Neutrophil (primary cell): Measurements from ENCODE around the gene ITGAE.

Experiments
- H3K27ac ChIP-seq: fragments of 200-600 bp; sonication (generic); 2 replicates; pipeline ENCODE4 v1.5.1; 2016; ENCODE audit warnings: mild to moderate bottlenecking, moderate library complexity
- H3K27me3 ChIP-seq: fragments of 200-600 bp; sonication (generic); 2 replicates; pipeline ENCODE4 v1.6.0; 2016; ENCODE audit warnings: mild to moderate bottlenecking
- H3K36me3 ChIP-seq: fragments of 200-600 bp; sonication (generic); 2 replicates; pipeline ENCODE4 v1.5.1; 2017
- H3K4me1 ChIP-seq, 2 experiments: fragments of 200-600 bp in 1 of 2; sonication (generic) in 1 of 2; 1 replicate in 1 of 2; 2 replicates in 1 of 2; pipeline versions ENCODE4 v1.5.1 to v1.6.1; 2013 to 2016; ENCODE audit warnings: low read depth in 1 of 2, low read length in 1 of 2, mild to moderate bottlenecking in 1 of 2, moderate library complexity in 1 of 2; ENCODE audit not compliant: control insufficient read depth in 1 of 2, insufficient read depth in 1 of 2
- H3K4me3 ChIP-seq, 2 experiments: fragments of 200-600 bp in 1 of 2; sonication (generic) in 1 of 2; 1 replicate in 1 of 2; 2 replicates in 1 of 2; pipeline ENCODE4 v1.5.1; 2013 to 2016; ENCODE audit warnings: low read depth in 1 of 2, low read length in 1 of 2, mild to moderate bottlenecking in 1 of 2, moderate library complexity in 1 of 2
- H3K9me3 ChIP-seq: fragments of 200-600 bp; sonication (generic); 2 replicates; pipeline ENCODE4 v1.5.1; 2016
- CTCF ChIP-seq: fragments of 200-600 bp; sonication (generic); IDR thresholded peaks from 2 replicates; pipeline ENCODE4 v1.5.1; 2016; ENCODE audit warnings: antibody characterized with exemption

ITGAE gene, protein sequence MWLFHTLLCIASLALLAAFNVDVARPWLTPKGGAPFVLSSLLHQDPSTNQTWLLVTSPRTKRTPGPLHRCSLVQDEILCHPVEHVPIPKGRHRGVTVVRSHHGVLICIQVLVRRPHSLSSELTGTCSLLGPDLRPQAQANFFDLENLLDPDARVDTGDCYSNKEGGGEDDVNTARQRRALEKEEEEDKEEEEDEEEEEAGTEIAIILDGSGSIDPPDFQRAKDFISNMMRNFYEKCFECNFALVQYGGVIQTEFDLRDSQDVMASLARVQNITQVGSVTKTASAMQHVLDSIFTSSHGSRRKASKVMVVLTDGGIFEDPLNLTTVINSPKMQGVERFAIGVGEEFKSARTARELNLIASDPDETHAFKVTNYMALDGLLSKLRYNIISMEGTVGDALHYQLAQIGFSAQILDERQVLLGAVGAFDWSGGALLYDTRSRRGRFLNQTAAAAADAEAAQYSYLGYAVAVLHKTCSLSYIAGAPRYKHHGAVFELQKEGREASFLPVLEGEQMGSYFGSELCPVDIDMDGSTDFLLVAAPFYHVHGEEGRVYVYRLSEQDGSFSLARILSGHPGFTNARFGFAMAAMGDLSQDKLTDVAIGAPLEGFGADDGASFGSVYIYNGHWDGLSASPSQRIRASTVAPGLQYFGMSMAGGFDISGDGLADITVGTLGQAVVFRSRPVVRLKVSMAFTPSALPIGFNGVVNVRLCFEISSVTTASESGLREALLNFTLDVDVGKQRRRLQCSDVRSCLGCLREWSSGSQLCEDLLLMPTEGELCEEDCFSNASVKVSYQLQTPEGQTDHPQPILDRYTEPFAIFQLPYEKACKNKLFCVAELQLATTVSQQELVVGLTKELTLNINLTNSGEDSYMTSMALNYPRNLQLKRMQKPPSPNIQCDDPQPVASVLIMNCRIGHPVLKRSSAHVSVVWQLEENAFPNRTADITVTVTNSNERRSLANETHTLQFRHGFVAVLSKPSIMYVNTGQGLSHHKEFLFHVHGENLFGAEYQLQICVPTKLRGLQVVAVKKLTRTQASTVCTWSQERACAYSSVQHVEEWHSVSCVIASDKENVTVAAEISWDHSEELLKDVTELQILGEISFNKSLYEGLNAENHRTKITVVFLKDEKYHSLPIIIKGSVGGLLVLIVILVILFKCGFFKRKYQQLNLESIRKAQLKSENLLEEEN

DNA sequence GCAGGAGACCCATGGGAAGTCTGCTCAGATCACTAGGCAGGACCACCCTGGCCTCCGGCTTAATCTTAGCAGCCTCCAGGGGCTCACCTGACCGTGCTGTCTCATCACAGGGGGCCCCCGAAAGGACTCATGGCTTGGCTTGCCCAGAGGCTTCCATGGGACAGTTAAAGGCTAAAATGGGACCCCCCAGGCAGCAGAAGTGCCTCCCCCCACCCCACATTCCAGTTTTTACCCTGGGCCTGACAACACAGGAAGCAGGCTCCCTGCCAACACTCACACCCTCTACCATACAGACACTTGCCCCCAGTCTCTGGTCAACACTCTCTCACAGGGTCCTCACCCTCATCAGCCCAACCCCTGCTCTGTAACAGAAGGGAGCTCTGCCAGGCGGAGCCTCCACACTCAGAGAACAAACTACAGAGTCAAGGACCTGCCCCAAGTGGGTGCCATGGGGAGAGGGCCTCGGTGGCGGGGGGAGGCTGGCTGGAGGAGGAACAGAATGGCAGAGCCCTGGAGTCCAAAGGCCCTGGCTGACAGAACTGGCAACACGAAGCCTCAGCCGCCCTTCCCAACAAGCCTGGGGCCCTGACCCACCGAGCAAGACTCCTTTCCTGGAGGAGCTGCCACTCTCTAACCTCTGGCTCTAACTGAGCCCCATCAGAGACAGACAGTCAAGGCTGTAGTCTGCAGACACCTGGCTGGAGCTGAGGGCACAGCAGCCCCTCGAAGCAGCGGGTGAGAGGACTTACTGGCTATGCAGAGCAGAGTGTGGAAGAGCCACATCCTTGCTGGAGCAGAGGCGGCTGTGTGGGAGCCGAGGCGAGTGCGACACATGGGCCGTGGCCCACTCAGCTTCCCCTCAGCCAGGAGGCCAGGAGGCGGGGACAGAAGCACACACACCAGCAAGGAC, at the start of gene ITGAE:
TSS of gene ITGAE (minus strand) at position 827 of the 910 bp plus-strand sequence. CDS start at position 783, 44 bp downstream.
- no peaks in the 10 kb centered on the region for H3K27me3 ChIP-seq
- no peak for TF ChIP-seq CTCF
- no peak within 1 kb of the TSS for H3K4me3 ChIP-seq
- peak within 1 kb of the TSS; percentile 94 for H3K27ac ChIP-seq
- no peaks in the 10 kb centered on the region for H3K9me3 ChIP-seq
- H3K36me3 ChIP-seq = no peaks in the 10 kb centered on the region
- H3K4me1 ChIP-seq = peaks cover 65 to 68% of the 10 kb centered on the region in 2 experiments

GRCh38 chr17:3848229-3848835, 47.3 kb upstream of the ITGAE start:
- Histone ChIP-seq H3K4me3 (no peak overlapping the region), H3K36me3 (no peaks in the 10 kb centered on the region), H3K27ac (no peak overlapping the region), H3K4me1 (peaks cover 25% of the 10 kb centered on the region in 2 experiments), H3K27me3 (no peaks in the 10 kb centered on the region), H3K9me3 (no peaks in the 10 kb centered on the region)
- TF ChIP-seq CTCF = no peak

DNA sequence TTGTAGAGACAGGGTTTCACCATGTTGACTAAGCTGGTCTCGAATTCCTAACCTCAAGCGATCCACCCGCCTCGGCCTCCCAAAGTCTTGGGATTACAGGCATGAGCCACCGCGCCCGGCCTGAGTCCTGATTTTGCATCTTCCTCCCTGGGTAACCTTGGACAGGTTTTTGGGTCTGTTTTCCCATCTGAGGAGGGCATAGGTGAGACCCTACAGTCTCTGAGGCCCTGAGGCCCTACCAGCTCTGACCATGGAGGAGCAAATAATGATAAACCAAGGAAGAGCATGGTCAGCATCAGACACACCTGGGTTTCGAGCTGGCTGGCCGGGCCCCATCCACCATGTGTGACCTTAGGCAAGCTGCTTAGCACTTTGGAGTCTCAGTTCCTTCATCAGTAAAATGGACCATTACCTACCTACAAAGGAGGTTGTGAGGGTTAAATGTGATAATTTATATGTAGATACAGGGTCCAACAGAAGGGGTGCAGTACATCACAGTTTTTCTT, 46.2 kb upstream of the ITGAE start:
- Histone ChIP-seq H3K4me1 (peaks cover 25 to 27% of the 10 kb centered on the region in 2 experiments), H3K36me3 (peaks cover 6% of the 10 kb centered on the region), H3K27me3 (no peaks in the 10 kb centered on the region), H3K9me3 (no peaks in the 10 kb centered on the region), H3K27ac (no peak overlapping the region), H3K4me3 (no peak overlapping the region)
- TF ChIP-seq CTCF = no peak

DNA sequence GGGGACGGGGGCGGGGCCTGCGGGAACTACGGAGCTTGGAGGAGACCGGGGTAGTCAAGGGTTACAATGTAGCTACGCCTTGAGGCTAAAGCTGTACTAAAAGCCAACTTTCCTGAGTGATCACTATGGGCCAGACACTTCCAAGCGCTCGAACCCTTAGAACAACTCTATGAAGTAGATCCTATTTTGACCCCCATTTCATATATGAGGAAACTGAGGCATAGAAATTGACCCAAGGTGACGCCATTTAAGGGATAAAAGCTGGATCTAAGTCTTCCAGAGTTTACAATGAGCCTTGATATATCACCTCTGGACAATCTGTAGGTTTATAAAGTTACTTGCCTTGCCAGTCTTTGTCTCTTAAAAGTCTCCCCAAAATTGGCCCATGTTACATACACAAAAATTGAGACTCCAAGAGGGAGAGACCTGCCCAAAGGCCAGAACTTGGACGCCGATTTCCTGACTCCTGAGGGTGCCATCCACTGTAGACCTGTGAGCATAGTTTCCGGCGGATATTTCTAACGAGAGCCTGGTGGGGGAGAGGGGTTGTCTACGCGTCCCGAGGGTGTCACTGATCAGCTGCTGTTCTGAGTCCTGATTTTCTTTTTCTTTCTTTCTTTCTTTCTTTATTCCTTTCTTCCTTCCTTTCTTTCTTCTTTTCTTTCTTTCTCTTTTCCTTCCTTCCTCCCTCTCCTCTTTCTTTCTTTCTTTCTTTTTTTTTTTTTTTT, 45.6 kb upstream of the ITGAE start:
- Histone ChIP-seq H3K27ac (peak overlapping the region; percentile 82), H3K27me3 (no peaks in the 10 kb centered on the region), H3K4me1 (peaks cover 25 to 30% of the 10 kb centered on the region in 2 experiments), H3K4me3 (peak overlapping the region; percentile 80 to 97), H3K9me3 (no peaks in the 10 kb centered on the region), H3K36me3 (peaks cover 10% of the 10 kb centered on the region)
- no peak for TF ChIP-seq CTCF
